Measurements from ENCODE around the gene GCG.

The GCG gene

DNA sequence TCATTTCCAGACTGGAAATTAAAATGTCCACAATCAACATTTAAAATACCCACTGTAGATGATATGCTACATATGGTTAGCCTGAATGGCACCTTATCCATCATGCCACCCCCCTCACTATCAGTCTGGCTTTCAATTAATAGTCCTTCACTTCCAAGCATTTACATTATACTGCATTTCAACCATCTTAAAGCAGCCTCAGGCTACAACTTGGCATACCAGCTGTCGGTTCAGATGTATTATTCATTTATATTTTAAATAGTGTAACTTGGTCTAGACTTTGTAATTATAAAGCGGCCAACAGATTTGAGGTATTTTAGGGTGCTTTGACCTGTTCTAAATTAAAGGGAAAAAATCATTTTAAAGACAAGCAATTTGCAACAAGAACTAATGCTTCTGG is 2.6 kb downstream of the GCG start:
- no peak for DNase-seq

DNA sequence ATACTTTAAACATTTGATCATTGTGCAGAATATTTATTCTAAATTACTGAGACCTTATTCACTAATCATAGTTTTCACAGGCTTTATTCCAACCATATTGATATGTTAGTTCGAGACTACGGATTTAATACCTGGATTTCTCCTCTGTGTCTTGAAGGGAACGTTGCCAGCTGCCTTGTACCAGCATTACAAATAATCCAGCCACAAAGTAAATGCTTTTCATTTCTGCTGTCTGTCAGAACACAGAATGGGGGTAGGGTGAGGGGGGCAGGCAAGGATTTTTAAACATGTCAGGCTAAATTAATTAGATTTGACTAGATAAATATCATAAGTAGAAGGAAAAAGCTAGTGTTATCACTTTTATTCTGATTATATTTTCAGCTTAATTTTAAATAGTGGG is 3.1 kb downstream of the GCG start:
- DNase-seq = no peak

DNA sequence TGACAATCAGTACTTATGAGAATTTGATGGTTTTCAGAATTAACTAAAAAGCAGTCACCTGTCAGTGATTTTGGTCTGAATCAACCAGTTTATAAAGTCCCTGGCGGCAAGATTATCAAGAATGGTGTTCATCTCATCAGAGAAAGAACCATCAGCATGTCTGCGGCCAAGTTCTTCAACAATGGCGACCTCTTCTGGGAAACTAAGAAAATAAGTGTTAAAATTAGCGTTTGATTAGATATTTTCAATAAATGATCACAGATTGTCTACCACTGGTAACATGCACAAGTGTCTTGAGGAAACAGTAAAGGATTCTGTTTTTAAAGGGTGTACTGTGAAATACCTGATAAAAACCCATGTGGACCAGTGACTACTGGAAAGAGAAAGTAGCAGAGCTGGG is 8.1 kb downstream of the GCG start:
- no peak for DNase-seq

DNA sequence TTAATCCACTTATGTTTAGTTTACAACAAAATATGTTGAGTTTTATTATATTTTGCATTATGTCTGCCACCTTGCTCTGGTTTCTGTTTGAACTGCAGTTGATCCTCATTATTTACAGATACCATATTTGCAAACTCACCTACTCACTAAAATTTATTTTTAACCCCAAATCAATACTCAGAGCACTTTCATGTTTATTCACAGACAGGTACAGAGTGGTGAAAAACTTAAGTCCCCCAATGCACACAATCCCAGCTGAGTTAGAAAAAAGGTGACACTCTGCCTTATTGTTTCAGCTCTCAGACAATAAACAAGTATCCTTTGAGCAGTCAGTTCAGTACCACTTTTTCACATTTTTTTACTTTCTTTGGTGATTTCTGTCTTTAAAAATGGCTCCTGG is 13.7 kb downstream of the GCG start:
- no peak for DNase-seq

DNA sequence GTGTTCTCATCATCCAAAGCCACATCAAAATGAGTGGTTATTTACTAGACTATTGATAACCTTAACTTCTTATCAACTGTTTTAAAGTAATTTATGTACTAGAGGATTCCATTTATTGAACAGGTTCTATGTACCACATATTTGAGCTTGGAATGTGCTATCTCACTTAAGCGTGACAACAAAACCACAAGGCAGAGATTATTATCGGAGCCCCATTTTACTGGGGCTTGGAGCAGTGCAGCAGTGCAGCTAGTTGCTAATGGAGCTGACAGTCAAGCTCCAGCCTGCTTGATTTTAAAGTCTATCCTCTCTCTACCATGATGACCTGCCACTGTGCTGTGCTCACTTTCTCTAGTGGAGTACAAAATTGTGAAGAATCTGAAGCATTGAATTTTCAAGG is 24.6 kb downstream of the GCG start:
- no peak for DNase-seq

DNA sequence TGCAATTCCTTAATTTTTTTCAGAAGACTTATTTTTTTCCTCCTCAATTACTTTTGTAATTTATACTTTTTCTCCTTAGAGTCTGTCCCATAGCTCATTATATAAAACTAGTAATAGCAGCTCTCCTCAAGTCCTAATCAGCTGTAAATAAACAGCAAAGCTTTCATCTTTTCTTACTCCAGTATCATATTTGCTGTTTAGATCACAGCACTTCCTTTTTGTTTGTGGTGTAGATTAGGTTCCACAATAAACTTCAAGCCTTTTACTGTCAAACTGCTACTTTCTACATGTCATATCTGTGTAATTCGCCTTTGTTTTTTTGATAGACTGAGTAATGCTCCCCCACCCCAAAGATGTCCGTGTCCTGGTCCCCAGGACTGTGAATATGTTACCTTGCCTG is 25.5 kb downstream of the GCG start:
- no peak for DNase-seq

DNA sequence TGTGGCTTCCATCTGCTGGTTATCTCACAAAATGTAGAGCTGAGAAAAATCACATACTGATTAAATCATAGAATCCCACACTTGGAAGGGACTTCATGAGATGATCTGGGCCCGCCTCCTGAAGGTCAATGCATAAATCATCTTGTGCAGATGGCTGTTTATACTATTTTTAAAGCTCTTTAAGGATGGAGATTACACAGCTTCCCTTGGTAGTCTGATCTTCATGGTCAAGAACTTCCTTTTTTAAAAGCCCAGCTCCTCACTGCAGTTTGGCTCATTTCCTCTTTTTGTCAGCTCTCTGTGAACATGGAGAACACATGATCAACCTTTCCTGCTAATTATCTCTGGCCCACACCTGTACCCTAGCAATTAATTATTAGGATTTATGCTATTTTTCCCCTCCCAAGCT is 25.9 kb downstream of the GCG start:
- DNase-seq = no peak

DNA sequence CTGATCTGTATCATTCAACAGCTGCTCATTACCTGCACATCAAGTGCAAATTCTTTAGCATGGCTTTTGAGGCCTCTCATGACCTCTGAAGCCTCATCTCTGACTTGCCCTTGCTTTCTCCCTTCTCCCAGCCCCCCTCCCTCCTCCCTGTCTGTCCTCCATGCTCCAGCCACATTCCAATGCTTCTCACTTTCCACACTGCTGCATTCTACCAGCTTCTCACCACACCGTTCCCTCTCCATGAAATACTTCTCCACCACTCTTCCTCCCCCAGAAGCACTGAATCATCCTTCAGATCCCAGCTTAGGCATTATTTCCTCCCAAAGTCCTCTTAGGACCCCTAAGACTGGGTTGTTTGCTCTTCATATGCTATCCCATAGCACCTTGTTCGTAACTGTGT is 26.9 kb downstream of the GCG start:
- no peak for DNase-seq

DNA sequence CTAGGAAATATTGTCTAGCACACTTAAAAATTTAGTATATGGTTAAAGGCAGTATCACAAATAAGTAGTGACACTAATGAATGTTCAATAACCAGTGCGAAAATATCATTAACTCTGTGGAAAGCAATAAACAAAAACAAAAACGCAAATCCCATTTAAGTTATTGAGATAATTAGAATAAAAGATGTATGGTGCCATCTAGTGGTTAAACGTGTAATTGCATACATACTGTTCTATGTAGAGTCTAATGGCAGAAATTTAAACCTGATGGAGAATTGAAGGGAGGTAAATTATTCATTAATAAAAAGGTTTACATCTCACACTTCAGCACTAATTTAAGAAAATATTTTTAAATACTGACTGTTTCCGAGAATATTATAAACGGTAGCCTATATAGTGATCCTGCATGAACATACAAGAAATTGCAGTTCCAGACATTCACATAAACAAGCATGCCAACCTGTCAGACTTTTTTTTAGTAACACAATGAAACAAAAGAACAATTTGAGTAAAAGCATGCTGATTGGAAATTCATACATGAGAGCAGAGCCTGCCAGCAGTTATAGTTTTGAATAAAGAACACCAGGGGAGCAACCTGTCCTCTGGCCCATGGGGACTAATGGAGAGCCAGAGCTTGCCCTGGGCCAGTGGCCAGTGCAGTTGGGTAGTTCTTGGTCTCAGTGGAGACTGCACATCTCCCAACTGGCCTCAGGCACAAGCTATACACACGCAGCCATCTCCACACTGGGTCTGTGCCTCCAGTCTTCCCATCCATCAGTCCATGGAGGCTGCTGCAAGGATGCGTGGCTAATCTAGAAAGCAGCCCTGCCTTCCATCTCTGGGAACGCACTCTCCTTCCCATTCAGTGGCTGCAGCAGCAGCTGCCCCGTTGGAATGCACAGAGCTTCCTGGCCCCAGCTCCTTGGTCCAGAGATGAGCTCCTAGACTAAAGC is 28.0 kb downstream of the GCG start:
- DNase-seq = no peak

DNA sequence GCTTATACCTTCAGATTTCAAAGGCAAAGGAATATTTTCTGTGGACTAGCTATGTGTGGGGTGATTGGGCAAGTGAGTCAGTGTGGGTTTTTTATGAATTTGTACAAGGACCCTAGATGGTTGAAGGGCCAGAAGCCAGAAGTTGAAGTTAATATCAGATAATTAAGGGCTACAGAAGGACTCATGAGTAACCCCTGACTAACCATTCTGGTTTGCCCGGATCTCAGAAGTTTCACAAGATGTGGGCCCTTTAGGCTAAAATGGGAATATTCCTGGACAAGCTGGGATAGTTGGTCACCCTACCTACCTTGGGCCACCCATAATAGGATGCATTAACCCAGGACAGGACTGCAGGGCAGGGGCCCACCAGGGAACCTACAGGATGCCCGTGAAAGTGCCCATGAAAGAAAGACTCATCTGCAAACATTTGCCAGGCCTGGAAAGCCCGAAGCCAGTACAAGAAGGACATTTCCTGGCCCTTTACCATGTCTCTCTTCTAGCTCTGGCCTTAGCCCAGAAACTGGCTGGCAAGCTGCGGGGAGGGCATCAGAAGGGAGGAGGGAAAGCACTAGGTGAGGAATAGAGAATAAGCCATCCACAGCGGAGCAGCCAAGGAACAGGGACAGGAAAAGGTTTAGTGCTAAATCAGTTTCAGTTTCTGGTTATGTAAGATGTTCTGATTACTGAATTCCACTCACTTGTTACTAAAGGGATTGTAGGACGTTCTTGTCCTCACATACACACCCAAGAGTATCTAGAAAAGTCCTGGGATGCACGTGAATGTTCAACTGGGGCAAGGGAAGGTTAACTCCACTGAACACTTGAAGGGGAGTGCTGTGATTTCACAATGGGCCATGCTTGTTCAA is 33.6 kb downstream of the GCG start:
- no peak for DNase-seq

DNA sequence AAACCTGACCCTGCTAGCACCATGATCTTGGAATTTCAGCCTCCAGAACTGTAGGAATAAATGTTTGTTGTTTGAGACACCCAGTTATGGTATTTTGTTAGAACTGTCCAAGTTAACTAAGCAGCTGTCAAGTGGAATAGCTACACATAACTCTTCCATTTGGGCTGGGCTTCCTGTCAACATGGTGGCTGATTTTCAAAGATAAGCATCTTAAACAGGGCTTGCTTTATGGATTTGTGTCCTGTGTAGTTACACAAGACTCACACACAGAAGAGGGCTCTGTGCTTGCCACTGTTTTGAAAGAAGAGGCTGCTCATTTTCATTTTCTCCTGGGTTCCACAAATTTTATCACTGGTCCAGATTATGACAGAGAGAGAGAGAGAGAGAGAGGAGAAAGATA is 35.7 kb downstream of the GCG start:
- no peak for DNase-seq

DNA sequence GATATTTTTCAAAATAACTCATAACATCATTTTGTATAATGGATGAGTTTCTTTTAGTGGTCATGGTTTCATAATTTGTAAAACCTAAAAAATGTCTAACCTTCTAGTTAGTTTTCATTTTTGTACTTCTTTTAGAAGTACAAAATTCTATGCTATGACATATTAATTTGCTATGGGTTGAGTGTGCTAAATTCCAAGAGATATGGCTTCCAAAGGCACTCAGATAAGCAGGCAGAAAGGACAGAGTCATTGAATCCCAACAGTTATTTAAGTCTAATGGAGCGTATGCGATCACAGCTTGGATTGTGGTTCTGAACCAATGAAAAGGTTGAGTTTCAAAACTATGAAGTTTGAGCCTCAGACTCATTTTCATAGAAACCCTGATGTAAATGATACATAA is 37.0 kb downstream of the GCG start:
- DNase-seq = no peak

DNA sequence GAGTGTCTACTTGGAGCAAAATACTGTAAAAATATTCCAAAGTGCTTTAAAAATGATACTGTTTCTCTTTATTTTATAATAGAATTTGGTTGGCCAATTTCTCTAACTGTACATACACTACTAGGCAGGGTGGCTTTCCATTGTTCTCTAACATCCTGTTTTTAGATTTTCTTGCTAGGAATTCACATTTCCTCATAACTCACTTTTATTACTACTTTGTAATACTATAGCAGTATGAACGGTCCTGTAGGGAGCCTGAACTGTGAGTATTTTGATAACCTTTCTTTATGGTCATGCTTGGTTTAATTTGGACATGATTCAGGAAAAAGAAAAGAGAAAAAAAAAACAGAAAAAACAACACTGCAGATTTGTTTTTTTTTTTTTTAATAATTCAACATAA is 37.8 kb downstream of the GCG start:
- no peak for DNase-seq

DNA sequence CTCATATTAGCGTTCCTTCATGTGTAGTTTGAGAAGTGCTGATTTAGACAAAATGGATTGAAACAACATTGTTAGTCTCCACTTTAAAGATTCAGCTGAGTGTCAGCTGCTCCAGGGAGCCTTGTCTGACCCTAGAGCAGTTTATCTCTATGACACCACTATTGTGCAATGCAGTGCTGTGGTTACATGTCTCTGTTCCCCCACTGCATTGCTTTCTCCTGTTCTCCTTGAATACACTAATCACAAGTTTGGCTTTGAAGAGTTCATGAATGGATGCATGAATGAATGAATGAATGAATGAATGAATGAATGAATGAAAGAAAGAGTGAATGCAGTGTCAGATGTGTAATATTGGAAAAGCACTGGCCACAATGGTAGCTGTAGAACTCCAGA is 38.3 kb downstream of the GCG start:
- DNase-seq = no peak

DNA sequence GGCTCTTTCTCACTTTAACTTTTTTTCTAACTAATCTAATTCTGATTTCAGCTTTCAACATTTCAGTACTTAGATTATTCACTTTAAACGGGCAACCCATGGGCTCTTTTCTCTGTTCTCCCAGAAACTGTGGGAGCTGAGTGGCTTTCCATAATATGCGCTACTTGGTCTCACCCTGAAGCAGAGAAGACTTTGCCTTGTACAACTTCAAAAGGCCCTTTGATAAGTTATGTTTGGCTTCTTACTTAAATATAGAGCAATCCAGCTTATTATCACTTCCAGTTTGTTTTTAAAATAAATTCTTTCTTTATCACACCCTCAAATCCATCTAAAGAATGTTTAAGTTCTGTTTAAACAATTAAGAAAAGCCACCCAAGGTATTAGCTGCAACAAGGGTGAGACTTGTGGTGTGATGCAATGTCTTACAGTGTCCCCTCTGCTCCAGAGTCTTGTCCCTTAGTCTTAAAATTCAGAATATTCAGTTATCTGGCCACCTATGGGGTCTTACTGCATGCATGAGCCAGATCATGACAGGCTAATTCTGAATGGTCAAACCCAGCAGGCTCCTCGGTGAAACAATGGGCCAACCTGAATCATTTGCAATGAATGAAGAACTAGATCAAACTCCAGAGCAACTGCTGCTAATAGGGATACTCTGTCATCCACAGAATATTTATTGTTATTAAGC is 38.8 kb downstream of the GCG start:
- DNase-seq = no peak

DNA sequence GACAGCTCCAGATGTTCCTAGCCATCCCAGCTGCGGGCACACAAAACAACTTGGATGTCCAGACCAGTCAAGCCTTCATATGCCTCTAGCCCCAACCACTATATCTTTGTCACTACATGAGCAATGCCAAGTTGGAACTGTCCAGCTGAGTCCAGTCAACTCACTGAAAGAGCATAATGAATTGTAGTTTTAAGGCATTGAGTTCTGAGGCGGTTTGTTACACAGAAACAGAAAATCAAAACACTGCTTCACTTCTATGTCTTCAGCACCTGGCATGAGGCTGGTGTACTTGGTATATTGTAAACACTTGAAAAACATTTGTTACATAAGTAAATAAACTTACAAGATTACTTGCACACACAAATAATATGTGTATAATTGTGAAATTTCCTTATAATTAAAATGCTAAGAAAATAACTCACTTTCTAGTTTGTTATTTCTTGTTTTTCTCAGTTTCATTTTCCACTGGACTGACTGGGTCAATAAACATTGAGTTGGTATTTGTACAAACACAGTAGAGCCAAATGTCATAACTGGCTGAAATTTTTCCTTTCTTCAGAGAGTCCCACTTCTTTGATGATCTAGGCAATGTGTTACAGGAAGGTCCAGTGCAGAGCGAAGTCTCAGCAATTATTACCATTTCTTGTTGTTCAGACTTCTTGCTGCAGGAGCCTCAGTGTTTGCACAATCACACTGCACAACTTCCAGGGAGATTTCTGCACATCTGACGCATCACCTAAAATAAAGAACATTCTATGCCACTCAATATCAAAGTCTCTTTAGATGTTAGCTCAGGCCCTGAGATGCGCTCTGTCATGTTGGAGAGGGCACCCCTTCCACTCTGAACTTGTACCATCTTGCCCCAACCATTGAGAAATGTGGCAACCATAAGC is 39.8 kb downstream of the GCG start:
- DNase-seq = no peak

DNA sequence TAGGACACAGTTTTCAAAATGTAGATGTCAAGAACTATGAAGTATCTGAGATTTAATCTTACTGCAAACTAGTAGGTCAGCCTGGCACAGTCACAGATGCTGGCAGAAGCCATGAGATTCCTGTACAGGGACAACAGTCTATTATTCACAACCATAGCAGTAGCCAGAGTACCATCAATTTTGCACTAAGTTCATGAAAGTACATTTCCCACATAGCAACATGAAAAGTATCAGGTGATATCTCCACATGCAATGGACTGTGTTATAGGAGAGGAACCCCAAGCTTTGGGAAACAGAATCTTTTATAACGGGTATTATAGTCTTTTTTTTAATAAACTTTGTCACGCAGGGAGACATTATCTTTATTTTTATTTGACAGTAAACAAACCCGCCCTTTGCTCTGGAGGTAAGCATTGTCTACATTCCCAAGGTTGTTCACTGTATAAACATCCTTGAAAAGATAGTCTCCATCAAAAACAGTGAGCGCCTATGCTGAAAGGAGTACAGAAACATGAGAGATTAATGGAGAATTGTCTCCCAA is 44.6 kb downstream of the GCG start:
- DNase-seq = no peak

DNA sequence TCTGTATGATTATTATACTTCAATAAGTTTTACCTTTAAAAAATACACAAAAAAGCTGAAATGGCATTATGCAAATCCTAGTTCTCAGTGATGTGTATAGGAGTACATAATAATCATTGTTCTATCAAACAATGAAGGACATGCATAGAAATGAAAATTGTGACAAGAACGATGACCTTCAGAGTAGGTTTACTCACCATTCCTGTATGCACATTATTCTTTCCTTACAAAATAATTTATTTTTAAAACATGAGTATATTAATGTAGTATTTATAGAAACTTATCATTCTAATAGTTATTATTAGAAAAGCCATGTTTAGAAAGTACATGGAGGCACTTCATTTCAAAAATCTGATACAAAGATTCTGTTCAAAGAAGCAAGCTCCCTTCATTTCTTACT is 45.3 kb downstream of the GCG start:
- DNase-seq = no peak

DNA sequence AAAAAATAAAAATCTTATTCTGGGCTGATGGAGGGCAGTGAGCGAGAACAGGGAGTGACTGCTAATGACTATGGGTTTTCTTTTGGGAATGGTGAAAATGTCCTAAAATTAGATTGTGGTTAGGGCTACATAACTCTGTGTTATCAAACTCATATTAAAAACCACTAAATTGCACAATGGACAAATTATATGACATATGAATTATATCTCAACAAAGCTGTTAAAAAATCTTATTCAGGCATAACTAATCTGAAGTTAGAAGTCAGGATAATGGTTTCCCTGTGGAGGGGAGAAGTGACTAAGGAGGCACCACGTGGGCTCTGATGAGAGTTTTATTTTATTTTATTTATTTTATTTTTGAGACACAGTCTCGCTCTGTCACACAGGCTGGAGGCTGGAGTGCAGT is 45.9 kb downstream of the GCG start:
- DNase-seq = no peak

DNA sequence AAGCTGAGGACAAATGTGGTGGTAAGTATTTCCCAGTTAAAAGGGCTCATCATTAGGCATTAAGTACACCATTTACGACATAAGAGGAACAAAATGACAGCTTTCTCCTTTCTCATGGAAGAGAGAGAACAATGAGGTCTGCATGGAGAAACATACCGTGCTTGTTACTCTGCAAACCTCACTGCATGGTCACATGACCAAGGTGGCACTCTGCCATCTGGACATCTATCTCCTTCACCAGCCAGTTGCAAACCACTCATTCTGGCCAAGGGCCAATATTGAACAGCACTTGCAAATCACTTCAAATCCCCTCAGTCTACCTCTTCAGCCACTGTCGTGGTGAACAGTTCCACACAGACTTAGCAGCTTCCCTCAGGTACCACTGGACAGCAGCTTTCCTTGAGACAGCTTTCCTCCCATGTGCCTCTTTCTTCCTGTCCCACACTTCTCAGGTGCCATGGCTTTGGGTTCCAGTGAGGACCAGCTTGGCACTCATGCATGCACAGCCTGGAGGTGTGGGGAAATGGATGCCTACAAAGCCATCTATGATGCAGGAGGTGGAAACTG is 48.5 kb downstream of the GCG start:
- no peak for DNase-seq

DNA sequence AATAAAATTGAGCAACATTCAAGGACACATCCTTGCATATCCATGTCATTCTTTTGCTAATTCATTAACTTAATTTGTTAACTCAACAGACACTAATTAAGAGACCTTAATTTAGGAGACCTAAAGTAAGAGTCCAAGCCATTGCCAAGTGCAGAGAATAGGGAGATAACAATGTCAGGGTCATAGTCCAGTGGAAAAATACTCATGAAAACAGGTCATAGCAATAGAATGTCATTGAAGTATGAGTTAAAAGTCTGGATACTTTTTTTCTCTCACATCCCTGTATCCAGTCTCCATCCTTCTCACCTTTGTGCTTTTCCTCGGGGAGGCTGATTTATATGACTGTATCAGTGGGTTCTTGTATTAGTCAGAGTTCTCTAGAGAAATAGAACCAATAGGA is 51.5 kb downstream of the GCG start:
- no peak for DNase-seq

DNA sequence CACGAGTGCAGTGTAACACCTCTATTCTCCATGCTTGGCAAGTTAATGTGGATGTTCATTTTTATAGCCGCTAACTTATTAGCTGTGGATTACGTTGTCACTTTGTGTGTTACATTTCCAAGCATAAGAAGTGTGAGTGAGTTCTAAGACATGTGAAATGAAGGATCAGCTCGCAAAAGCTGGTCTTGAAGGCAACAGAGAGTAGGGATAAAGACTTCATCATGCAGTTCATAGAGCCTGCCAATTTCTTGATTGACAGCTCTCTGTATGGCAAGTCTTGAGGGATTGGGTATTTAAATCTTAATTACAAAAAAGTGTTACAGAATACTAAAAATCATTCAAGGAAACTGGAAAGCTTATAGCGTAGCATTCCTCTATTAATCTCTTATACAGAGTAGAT is 52.2 kb downstream of the GCG start:
- DNase-seq = no peak
